H1 (cell line): ENCODE measurements around the gene KRTAP5-6. TPM values are rescaled to one million over a fixed set of nuclear protein-coding genes. Genes with fewer than 3 reads are reported as not detected.

ENCODE experiments used
- CTCF ChIA-PET: fragments of 300-600 bp; sonication (Branson Sonifier 250); formaldehyde crosslinking; loops from one replicate; lab custom pipeline; 2021; ENCODE audit not compliant: partially characterized antibody; lab: Charles Lee
- POLR2A ChIA-PET: fragments of 300-600 bp; sonication (Branson Sonifier 250); formaldehyde crosslinking; loops from one replicate; lab custom pipeline; 2021; ENCODE audit warnings: inconsistent platforms; ENCODE audit not compliant: partially characterized antibody; lab: Charles Lee
- DNase-seq, 2 experiments: peaks; one replicate each; pipeline versions ENCODE4 v3.0.0 to v3.0.0-alpha.2; 2010 to 2022; ENCODE audit warnings: low spot score in 2 of 2, low read depth in 1 of 2, mixed read lengths in 1 of 2
- FAIRE-seq: peaks from 2 replicates; lab custom pipeline; 2011; peaks lifted over from hg19 to GRCh38; lab: Jason Lieb, UNC
- H2AFZ ChIP-seq: 2 replicates; pipeline ENCODE4 v1.8.1; 2012; ENCODE audit warnings: low read length, inconsistent platforms
- H2AK5ac ChIP-seq: 2 replicates; pipeline ENCODE4 v1.6.1; 2013; ENCODE audit warnings: low read depth, low read length
- H2BK120ac ChIP-seq: replicated peaks from 2 replicates; pipeline ENCODE3; 2013; ENCODE audit warnings: low read depth, low read length, inconsistent platforms
- H2BK12ac ChIP-seq: 2 replicates; pipeline ENCODE4 v1.6.1; 2013; ENCODE audit warnings: low read depth, low read length
- H2BK15ac ChIP-seq: 2 replicates; pipeline ENCODE4 v1.6.1; 2013; ENCODE audit warnings: low read length
- H2BK20ac ChIP-seq: 2 replicates; pipeline ENCODE4 v1.6.1; 2013; ENCODE audit warnings: low read length
- H2BK5ac ChIP-seq: 2 replicates; pipeline ENCODE4 v1.6.1; 2013; ENCODE audit warnings: low read depth, low read length
- H3K14ac ChIP-seq: 2 replicates; pipeline ENCODE4 v1.6.1; 2013; ENCODE audit warnings: inconsistent platforms; ENCODE audit not compliant: insufficient read length
- H3K18ac ChIP-seq: 2 replicates; pipeline ENCODE4 v1.6.1; 2013; ENCODE audit warnings: low read length; ENCODE audit errors: extremely low read depth
- H3K23ac ChIP-seq: 2 replicates; pipeline ENCODE4 v1.6.1; 2013; ENCODE audit warnings: inconsistent platforms; ENCODE audit not compliant: insufficient read length
- H3K23me2 ChIP-seq: 2 replicates; pipeline ENCODE4 v1.6.1; 2013; ENCODE audit warnings: low read depth, low read length
- H3K27ac ChIP-seq: 2 replicates; pipeline ENCODE4 v1.6.1; 2011; ENCODE audit warnings: low read depth, low read length, inconsistent platforms
- H3K27me3 ChIP-seq, 4 experiments: replicated peaks in 1 of 4; 1 replicate in 1 of 4; 2 replicates in 3 of 4; pipeline versions ENCODE4 v1.6.1 to v1.8.1; 2011 to 2013; ENCODE audit warnings: low read length in 3 of 4, mild to moderate bottlenecking in 3 of 4, inconsistent platforms in 2 of 4, mixed read lengths in 2 of 4, moderate library complexity in 1 of 4; ENCODE audit not compliant: control insufficient read depth in 3 of 4, insufficient read depth in 3 of 4; ENCODE audit errors: extremely low read depth in 1 of 4
- H3K36me3 ChIP-seq, 4 experiments: 2 replicates each; pipeline versions ENCODE4 v1.6.1 to v1.8.1; 2011 to 2013; ENCODE audit warnings: mild to moderate bottlenecking in 4 of 4, low read length in 3 of 4, moderate library complexity in 2 of 4, control low read depth in 1 of 4, inconsistent platforms in 1 of 4; ENCODE audit not compliant: insufficient read depth in 4 of 4, control insufficient read depth in 2 of 4
- H3K4ac ChIP-seq: replicated peaks from 2 replicates; pipeline ENCODE3; 2013; ENCODE audit warnings: low read length, low read depth, mixed read lengths, inconsistent platforms; ENCODE audit not compliant: insufficient read length
- H3K4me1 ChIP-seq, 4 experiments: replicated peaks in 1 of 4; 1 replicate in 1 of 4; 2 replicates in 3 of 4; pipeline versions ENCODE4 v1.6.1 to v1.8.1; 2011 to 2013; ENCODE audit warnings: low read length in 3 of 4, inconsistent platforms in 2 of 4, mixed read lengths in 1 of 4; ENCODE audit not compliant: insufficient read depth in 4 of 4, control insufficient read depth in 3 of 4
- H3K4me2 ChIP-seq, 2 experiments: 2 replicates each; pipeline versions ENCODE4 v1.6.1 to v1.8.1; 2011 to 2013; ENCODE audit warnings: low read depth in 2 of 2, low read length in 2 of 2, control low read depth in 1 of 2, inconsistent platforms in 1 of 2, mild to moderate bottlenecking in 1 of 2; ENCODE audit not compliant: insufficient read depth in 1 of 2
- H3K4me3 ChIP-seq, 4 experiments: fragments of 200-600, 300-600 bp in 1 of 4; sonication (generic), shearing (Covaris generic), sonication (Bioruptor Twin) in 1 of 4; 2 replicates each; pipeline versions ENCODE4 v1.5.1 to v1.8.1; 2011 to 2016; ENCODE audit warnings: low read length in 4 of 4, low read depth in 3 of 4, control low read depth in 2 of 4, inconsistent platforms in 2 of 4, mild to moderate bottlenecking in 2 of 4, mixed read lengths in 1 of 4, moderate library complexity in 1 of 4; ENCODE audit not compliant: insufficient read depth in 2 of 4; ENCODE audit errors: extremely low read depth in 1 of 4
- H3K56ac ChIP-seq: replicated peaks from 2 replicates; pipeline ENCODE3; 2013; ENCODE audit warnings: low read depth, mild to moderate bottlenecking, mixed read lengths, low read length, inconsistent platforms; ENCODE audit not compliant: insufficient read length
- H3K79me1 ChIP-seq: 2 replicates; pipeline ENCODE4 v1.6.1; 2013; ENCODE audit warnings: low read depth, low read length, control low read depth
- H3K79me2 ChIP-seq, 2 experiments: 2 replicates each; pipeline versions ENCODE4 v1.6.1 to v1.8.1; 2012 to 2013; ENCODE audit warnings: low read length in 2 of 2, mild to moderate bottlenecking in 2 of 2, inconsistent platforms in 1 of 2; ENCODE audit not compliant: insufficient read depth in 2 of 2, control insufficient read depth in 1 of 2
- H3K9ac ChIP-seq, 4 experiments: replicated peaks in 1 of 4; 1 replicate in 1 of 4; 2 replicates in 3 of 4; pipeline versions ENCODE4 v1.6.1 to v1.8.1; 2011 to 2013; ENCODE audit warnings: low read depth in 3 of 4, low read length in 3 of 4, control low read depth in 2 of 4, mild to moderate bottlenecking in 2 of 4, moderate library complexity in 2 of 4, inconsistent platforms in 1 of 4; ENCODE audit errors: extremely low read depth in 1 of 4
- H3K9me3 ChIP-seq, 2 experiments: 2 replicates each; pipeline versions ENCODE4 v1.6.1 to v1.8.1; 2012 to 2013; ENCODE audit warnings: mild to moderate bottlenecking in 2 of 2, moderate library complexity in 2 of 2, control low read depth in 1 of 2, inconsistent platforms in 1 of 2, low read depth in 1 of 2, low read length in 1 of 2, mixed read lengths in 1 of 2; ENCODE audit not compliant: insufficient read depth in 2 of 2
- H4K20me1 ChIP-seq, 2 experiments: replicated peaks in 1 of 2; 2 replicates each; pipeline versions ENCODE3 to v1.8.1; 2011 to 2013; ENCODE audit warnings: inconsistent platforms in 2 of 2, low read length in 2 of 2, mild to moderate bottlenecking in 1 of 2; ENCODE audit not compliant: insufficient read depth in 2 of 2, control insufficient read depth in 1 of 2
- H4K5ac ChIP-seq: 2 replicates; pipeline ENCODE4 v1.6.1; 2013; ENCODE audit warnings: low read length, low read depth, mixed read lengths, inconsistent platforms; ENCODE audit not compliant: insufficient read length
- H4K8ac ChIP-seq: 2 replicates; pipeline ENCODE4 v1.8.0; 2013; ENCODE audit warnings: mild to moderate bottlenecking, moderate library complexity, low read length, inconsistent platforms; ENCODE audit not compliant: insufficient read depth; ENCODE audit errors: extremely low read depth
- H4K91ac ChIP-seq: replicated peaks from 2 replicates; pipeline ENCODE3; 2013; ENCODE audit warnings: low read length, mixed read lengths, inconsistent platforms; ENCODE audit not compliant: insufficient read length
- CTCF ChIP-seq, 3 experiments: IDR thresholded peaks; 1 replicate in 2 of 3; 2 replicates in 1 of 3; pipeline versions ENCODE4 v1.5.1 to v1.6.1; 2011; ENCODE audit warnings: low read length in 3 of 3, mild to moderate bottlenecking in 3 of 3, inconsistent platforms in 2 of 3, low read depth in 1 of 3, moderate library complexity in 1 of 3; ENCODE audit not compliant: insufficient read depth in 1 of 3; ENCODE audit errors: control extremely low read depth in 1 of 3
- EGR1 ChIP-seq: IDR thresholded peaks from 2 replicates; pipeline ENCODE4 v1.6.1; 2011; ENCODE audit warnings: low read depth, low read length, borderline replicate concordance
- NANOG ChIP-seq: IDR thresholded peaks from 2 replicates; pipeline ENCODE4 v1.6.1; 2011; ENCODE audit warnings: low read length, low read depth, mild to moderate bottlenecking, inconsistent platforms; ENCODE audit not compliant: insufficient read depth, poor library complexity, severe bottlenecking
- POLR2A ChIP-seq, 2 experiments: IDR thresholded peaks; 1 replicate in 1 of 2; 2 replicates in 1 of 2; pipeline ENCODE4 v1.6.1; 2011; ENCODE audit warnings: low read depth in 2 of 2, low read length in 2 of 2, mild to moderate bottlenecking in 2 of 2; ENCODE audit errors: control extremely low read depth in 1 of 2
- WGBS, 2 experiments: shearing (Covaris generic) in 1 of 2; methylation state at CpG; one replicate each; pipeline versions ENCODE4 v1.1.6 to v1.1.7; 2013 to 2015; ENCODE audit warnings: low lambda C conversion rate in 2 of 2, mixed read lengths in 2 of 2, inconsistent platforms in 1 of 2, low coverage in 1 of 2, missing lambda C conversion rate in 1 of 2; ENCODE audit not compliant: insufficient replicate concordance in 2 of 2, insufficient coverage in 1 of 2, insufficient read length in 1 of 2; ENCODE audit errors: extremely low coverage in 1 of 2, missing lambda C conversion rate in 1 of 2; 5-methylcytosine and 5-hydroxymethylcytosine counted together
- polyA plus RNA-seq, 7 experiments: library from polyadenylated mRNA; depleted of rRNA in 3 of 7; stranded (reverse) in 5 of 7; unstranded in 2 of 7; fragments of >200 nt in 5 of 7; fragments of 200-250 nt in 2 of 7; gene quantifications; 1 replicate in 5 of 7; 2 replicates in 1 of 7; 4 replicates in 1 of 7; pipeline versions ENCODE4 v1.2.1 to v1.2.3, GENCODE V29; 2011 to 2013; ENCODE audit warnings: missing spikeins in 2 of 7, mixed read lengths in 2 of 7
- total RNA-seq: library from RNA; stranded (reverse); fragmentation: NEBNext Ultra II Directional; extraction: Animal tissue kit (Norgen Biotek cat#: 25700); gene quantifications from 2 replicates; pipeline ENCODE4 v1.2.1, GENCODE V29; 2021

The KRTAP5-6 gene
- total and polyA plus RNA-seq, 2 of the 8 experiments (the other 6 are each of a cell fraction or from before 2014, with no cell fraction given), result not detected

DNA sequence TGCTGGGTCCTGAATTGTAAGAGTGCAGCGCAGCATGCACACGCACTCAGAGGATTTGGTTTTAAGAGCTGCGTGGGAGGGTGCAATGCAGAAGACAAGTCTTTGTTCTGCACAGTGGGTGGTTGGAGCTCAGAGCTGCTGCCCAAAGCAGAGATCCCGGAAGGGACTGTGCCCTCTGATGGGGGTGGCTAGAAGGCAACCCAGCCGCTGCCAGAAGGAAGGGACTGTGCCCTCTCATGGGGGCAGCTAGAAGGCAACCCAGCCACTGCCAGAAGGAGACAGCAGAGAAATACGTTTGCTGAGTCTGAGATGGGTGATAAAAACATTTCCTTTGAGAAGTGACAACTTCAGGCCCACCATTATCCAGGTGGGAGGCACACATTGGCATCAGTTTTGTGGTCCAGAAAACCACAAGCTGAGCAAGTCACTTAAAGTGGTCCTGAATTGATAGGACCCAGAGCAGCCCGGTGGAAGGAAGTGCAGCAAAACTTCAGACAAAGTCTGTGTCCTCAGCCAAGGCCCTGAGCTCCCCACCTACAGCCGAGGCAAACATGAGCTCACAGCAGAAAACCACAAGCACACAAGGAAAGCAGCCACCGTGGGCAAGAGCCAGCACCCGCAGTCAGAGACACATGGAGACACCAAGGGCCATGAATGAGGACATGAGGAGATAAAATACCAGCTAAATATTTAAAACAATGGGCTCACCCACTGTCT, 4.3 kb downstream of the KRTAP5-6 start:
- H2BK15ac ChIP-seq, result no peak overlapping the region
- peaks cover 0 to 5% (median 3%) of the 10 kb centered on the region in 4 experiments; a peak in 2 of 7 replicates for H3K4me1 ChIP-seq
- DNase-seq (no peak), FAIRE-seq (no peak)
- no peak overlapping the region; a peak in 1 of 7 replicates for H3K9ac ChIP-seq
- 0 out of 2 replicates have a peak overlapping the region, but pooled peaks have one; percentile 27 for H2BK12ac ChIP-seq
- no peak overlapping the region for H2BK5ac ChIP-seq
- H3K56ac ChIP-seq, result no peak overlapping the region
- H4K5ac ChIP-seq, result no peak overlapping the region
- H2BK120ac ChIP-seq, result no peak overlapping the region
- no peaks in the 10 kb centered on the region for H3K9me3 ChIP-seq
- H4K8ac ChIP-seq, result 0 out of 2 replicates have a peak overlapping the region, but pooled peaks have one; percentile 3
- H3K27me3 ChIP-seq, result no peaks in the 10 kb centered on the region
- no peak overlapping the region for H3K23ac ChIP-seq
- ChIA-PET CTCF (interaction anchor here (0.6 to 2.1 kb wide), 16 partner anchors 7 to 464 kb away, joined by 3 to 13 read pairs (median 4); partner anchors contain the start of genes KRTAP5-5 and SYT8), POLR2A (no interaction called here)
- no peaks in the 10 kb centered on the region for H4K20me1 ChIP-seq
- H3K4me3 ChIP-seq, result no peak overlapping the region
- no peak overlapping the region for H3K27ac ChIP-seq
- no peak overlapping the region for H3K4me2 ChIP-seq
- H3K18ac ChIP-seq, result no peak overlapping the region
- H4K91ac ChIP-seq, result no peak overlapping the region
- H3K79me2 ChIP-seq, result no peaks in the 10 kb centered on the region
- H3K79me1 ChIP-seq, result no peaks in the 10 kb centered on the region
- H2AFZ ChIP-seq, result no peak overlapping the region
- H3K4ac ChIP-seq, result no peak overlapping the region
- 76% methylated on average over 10 of the region's 10 CpGs; no CpG with 5 or more reads in 1 of the 2 experiments for whole genome bisulfite sequencing, 2 experiments
- no peaks in the 10 kb centered on the region for H3K23me2 ChIP-seq
- no peak overlapping the region for H3K14ac ChIP-seq
- TF ChIP-seq CTCF (IDR thresholded peaks at IDR 0.05; ENCODE audit: control extremely low read depth in 1 of 3, insufficient read depth in 1 of 3, low read depth in 1 of 3, low read length in 3 of 3) (peak in 2 of 3 experiments; percentile 8 to 17; a peak in 1 of 4 replicates), EGR1 (peak; percentile 47; the same call in 1 of the 2 replicates), POLR2A (IDR thresholded peaks at IDR 0.05; ENCODE audit: control extremely low read depth in 1 of 2, low read depth in 2 of 2, low read length in 2 of 2) (no peak), NANOG (no peak)
- H3K36me3 ChIP-seq, result no peaks in the 10 kb centered on the region
- no peak overlapping the region for H2AK5ac ChIP-seq
- no peak overlapping the region for H2BK20ac ChIP-seq
